ENCODE results near the gene THY1.
"Not testable (repeated sequence)": the region's sequence is repeated elsewhere in the genome, so short reads cannot be mapped to it uniquely, and the experiment has no call there.

The THY1 gene

DNA sequence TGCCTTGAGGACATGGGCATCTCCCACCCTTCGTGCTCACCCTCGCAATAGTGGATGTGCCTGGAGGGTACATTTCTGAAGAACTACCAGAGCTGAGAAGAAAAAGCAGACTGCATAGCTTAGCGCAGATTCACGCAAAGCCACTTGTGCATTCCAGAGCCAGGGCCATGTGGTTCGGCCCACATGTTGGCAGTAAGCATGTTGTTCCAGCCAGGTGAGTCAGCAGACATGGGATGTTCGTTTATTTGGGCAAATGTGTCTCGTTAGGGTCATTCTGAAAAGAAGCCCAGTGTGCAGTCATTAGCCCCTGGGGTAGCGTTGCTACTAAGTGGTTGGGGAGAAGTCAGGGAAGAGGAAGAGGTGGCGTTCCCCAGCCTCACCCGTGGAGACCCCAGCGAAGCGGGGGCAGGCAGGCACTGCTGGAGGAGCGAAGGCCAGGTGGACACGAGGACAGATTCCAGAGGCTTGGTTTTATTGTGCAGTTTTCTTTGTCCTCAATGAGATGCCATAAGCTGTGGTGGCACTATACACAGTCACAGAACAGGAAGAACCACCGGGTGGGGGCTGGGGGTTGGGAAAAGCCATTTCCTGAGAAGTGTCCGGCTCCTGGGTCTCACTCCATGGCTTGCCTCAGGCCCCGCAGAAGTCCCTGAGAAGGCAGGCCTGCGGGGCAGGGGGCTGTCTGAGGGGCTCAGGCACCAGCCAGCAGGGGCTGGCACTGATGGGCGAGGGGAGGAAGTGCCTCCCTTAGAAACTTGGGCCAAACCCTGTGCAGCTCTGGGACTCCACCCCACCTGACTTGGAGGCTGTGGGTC lies 5.0 kb downstream of the THY1 start:
- DNase-seq = no peak

DNA sequence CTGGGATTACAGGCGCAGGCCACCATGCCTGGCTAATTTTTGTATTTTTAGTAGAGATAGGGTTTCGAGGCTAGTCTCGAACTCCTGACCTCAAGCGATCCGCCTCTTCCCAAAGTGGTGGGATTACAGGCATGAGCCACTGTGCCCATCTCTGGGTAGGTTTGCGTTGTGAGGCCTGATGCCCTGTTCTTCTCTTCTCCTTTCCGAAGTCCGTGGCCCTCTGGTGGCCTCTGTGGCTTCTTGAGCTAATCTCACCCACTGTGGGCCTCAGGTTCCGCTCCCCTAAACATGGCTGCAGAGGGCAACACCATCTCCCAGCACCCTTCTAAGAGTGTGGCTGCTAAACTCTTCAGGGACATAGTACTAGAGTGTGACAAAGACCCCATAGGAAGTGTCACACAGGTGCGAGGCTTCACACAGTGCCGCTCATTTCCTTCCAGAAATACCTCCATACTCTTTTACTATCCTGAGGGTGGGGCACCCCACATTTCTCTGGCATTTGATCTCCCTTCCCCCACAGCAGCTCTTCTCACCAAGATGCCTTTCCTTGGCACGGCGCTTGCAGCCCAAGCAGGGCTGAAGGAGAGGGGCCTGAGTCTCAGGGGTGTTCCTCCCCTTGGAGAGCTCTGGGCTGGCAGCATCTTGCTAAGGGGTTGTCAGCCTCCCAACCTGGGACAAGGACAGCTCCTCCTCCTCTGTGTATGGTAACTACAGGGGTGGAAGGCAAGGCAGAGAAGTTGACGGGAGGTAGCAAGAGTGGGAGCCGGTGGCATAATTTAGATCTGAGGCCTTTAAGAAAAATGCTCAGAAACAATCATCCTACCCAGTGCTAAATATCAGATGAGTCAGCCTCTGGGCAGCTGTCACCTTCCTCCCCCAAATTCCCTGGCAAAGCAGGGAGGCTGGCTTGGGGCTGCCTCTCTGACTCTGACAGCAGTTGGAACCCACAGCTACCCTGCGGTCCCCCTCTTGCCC lies 6.1 kb downstream of the THY1 start:
- DNase-seq = no peak

- DNase-seq = no peak
Measured at GRCh38 chr11:119415966-119416365, 7.0 kb downstream of the THY1 start.

GRCh38 chr11:119415517-119415916 lies 7.5 kb downstream of the THY1 start:
- no peak for DNase-seq

GRCh38 chr11:119414734-119415133 lies 8.2 kb downstream of the THY1 start:
- no peak for DNase-seq

DNA sequence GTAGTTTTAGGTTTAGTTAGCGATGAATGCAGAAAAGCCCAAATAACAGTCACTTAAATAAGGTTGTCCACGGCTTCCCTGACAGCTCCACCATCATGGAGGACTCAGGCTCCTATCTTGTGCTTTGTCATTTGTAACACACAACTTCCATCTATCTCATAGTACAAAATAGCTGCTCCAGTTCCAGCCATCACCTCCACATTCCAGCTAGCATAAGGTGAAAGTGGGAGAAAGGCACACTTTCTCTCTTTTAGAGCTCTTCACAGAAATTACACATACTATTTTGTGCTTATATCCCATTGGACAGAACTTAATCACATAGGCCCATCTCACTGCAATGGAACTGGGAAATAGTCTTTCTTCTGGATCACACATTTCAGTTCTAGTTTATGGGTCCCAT lies 8.7 kb downstream of the THY1 start:
- no peak for DNase-seq

DNA sequence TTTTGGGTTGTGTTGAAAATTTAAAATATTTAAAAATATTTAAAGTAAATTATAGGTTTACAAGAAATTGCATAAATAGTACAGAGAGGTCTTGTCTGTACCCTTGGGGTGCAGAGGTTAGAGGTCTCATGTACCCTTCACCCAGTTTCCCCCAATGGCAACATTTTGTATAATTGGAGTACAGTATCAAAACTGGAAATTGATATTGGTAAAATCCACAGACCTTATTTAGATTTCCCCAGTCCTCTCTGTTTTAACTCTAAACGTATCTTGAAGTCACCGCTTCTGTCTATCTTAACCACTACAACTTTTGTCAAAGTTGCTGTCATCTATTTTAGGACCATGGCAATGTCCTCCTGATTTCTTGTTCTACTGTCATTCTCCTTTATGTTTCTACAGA lies 10.9 kb downstream of the THY1 start:
- DNase-seq = no peak

DNA sequence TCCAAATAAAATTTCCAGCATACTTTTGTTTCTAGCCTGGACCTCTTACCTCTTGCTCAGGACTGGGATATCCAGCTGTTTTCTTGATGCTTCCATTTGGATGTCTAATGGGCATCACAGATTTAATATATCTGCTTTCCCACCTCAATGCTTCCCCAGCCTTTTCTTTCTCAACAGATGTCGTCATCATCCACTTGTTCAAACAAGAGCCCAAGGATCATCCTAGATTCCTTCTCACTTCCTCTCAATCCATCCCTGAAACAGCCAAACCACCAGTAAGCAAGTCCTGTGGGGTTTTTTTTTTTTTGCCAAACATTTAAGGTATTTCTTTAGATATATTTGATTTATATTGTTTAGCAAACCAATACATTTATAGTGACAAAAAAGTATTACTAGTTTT lies 12.5 kb downstream of the THY1 start:
- no peak for DNase-seq

- no peak for DNase-seq
Measured at GRCh38 chr11:119409731-119410130, 13.2 kb downstream of the THY1 start.

- DNase-seq = no peak
Measured at GRCh38 chr11:119406005-119406404, 17.0 kb downstream of the THY1 start.

GRCh38 chr11:119405448-119405847 lies 17.5 kb downstream of the THY1 start:
- not testable (repeated sequence) for DNase-seq

DNA sequence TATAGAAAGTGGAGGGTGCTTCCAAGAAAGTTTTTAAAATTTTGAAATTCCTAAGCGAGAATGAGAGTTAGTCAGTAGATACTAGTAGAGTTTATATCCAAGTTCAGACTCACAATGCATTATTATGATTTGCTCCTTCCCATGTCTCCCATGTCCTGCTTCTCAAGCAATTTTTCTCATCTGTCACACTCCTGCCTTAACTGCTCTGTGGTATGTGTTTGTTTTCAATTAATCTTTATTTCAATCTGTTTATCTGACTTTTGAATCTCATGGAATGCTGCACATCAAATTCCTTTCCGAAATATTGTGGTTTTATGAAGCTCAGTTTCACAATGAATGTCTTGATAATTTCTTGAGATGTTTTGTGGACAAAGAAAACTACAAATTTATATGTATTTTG lies 18.1 kb downstream of the THY1 start:
- no peak for DNase-seq

- no peak for DNase-seq
Measured at GRCh38 chr11:119403021-119403420, 20.0 kb downstream of the THY1 start.

DNA sequence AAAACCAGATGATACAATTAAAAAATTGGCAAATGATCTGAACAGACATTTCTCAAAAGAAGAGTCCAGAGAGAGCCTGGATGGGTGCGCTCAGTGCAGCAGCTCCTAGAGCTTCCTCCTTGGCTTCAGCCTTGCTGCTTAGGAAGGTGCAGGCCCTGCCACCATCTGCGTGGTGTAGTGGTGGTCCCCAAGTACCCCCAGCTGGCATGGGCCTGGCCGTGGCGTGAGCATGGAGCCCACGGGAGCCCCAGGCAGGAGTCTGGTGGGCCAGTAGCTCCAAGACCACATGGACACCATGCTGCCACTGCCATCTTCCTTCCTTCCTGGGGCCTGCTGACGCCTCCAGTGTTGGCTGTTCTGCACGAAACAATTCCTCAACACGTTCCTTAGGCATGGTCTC lies 20.5 kb downstream of the THY1 start:
- DNase-seq = no peak

DNA sequence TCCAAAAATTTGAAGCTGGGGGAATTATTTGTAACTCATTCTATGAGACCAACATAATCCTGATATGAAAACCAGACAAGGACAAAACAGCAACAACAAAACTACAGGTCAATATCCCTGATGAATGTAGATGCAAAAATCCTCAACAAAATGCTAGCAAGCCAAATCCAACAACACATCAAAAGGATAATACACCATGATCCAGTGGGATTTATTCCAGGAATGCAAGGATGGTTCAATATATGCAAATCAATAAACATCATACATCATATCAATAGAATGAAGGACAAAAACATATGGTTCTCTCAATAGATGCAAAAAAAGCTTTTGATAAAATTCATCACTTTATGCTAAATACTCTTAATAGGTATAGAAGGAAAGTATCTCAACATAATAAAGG lies 22.1 kb downstream of the THY1 start:
- DNase-seq = no peak

DNA sequence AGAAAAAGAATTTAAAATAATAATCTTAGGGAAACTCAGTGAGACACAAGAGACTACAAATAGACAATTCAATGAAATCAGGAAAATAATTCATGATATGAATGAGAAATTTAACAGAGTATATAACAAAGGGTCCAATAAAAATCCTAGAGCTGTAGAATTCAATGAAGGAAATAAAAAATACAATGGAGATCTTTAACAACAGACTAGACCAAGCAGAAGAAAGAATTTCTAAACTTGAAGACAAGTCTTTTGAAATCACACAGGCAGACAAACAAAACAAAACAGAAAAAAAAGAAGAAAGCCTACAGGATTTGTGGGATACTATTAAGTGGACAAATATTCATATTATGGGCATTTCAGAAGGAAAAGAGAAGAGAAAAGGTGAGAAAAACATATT lies 25.2 kb downstream of the THY1 start:
- no peak for DNase-seq

DNA sequence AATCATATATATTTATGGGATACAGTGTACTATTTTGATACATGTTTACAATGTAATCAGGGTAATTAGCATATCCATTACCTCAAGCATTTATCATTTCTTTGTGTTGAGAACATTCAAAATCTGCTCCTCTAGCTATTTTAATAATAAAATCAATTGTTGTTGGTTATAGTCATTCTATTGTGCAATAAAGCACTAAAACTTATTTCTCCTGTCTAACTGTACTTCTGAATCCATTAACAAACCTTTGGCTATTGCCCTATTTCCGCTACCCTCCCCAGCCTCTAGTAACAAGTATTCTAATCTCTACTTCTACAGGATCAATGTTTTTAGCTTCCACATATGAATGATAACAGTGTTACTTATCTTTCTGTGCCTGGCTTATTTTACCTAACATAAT lies 26.1 kb downstream of the THY1 start:
- no peak for DNase-seq

GRCh38 chr11:119391275-119391674 lies 31.7 kb downstream of the THY1 start:
- DNase-seq = no peak

- no peak for DNase-seq
Measured at GRCh38 chr11:119389611-119390254, 33.2 kb downstream of the THY1 start.

- DNase-seq = no peak
Measured at GRCh38 chr11:119388103-119388502, 34.9 kb downstream of the THY1 start.

GRCh38 chr11:119384332-119384731 lies 38.6 kb downstream of the THY1 start:
- DNase-seq = no peak

- not testable (repeated sequence) for DNase-seq
Measured at GRCh38 chr11:119382513-119382912, 40.5 kb downstream of the THY1 start.

GRCh38 chr11:119382101-119382500 lies 40.9 kb downstream of the THY1 start:
- DNase-seq = no peak

Measured in stimulated activated CD8-positive, alpha-beta memory T cell treated with anti-CD3 and anti-CD28 coated beads, Interleukin-4, amount 100 ng/mL, for 48 hours (primary cell).